Measurements from ENCODE around the gene STAB2. TPM values are rescaled to one million over a fixed set of nuclear protein-coding genes. Genes with fewer than 3 reads are reported as not detected.

Gene STAB2
- total and polyA plus RNA-seq, 2 of the 8 experiments (the other 6 are each of a cell fraction or from before 2014, with no cell fraction given) = not detected

GRCh38 chr12:103807561-103808238 lies 220.6 kb downstream of the STAB2 start (continued):
- TF ChIP-seq, protein P1, sequence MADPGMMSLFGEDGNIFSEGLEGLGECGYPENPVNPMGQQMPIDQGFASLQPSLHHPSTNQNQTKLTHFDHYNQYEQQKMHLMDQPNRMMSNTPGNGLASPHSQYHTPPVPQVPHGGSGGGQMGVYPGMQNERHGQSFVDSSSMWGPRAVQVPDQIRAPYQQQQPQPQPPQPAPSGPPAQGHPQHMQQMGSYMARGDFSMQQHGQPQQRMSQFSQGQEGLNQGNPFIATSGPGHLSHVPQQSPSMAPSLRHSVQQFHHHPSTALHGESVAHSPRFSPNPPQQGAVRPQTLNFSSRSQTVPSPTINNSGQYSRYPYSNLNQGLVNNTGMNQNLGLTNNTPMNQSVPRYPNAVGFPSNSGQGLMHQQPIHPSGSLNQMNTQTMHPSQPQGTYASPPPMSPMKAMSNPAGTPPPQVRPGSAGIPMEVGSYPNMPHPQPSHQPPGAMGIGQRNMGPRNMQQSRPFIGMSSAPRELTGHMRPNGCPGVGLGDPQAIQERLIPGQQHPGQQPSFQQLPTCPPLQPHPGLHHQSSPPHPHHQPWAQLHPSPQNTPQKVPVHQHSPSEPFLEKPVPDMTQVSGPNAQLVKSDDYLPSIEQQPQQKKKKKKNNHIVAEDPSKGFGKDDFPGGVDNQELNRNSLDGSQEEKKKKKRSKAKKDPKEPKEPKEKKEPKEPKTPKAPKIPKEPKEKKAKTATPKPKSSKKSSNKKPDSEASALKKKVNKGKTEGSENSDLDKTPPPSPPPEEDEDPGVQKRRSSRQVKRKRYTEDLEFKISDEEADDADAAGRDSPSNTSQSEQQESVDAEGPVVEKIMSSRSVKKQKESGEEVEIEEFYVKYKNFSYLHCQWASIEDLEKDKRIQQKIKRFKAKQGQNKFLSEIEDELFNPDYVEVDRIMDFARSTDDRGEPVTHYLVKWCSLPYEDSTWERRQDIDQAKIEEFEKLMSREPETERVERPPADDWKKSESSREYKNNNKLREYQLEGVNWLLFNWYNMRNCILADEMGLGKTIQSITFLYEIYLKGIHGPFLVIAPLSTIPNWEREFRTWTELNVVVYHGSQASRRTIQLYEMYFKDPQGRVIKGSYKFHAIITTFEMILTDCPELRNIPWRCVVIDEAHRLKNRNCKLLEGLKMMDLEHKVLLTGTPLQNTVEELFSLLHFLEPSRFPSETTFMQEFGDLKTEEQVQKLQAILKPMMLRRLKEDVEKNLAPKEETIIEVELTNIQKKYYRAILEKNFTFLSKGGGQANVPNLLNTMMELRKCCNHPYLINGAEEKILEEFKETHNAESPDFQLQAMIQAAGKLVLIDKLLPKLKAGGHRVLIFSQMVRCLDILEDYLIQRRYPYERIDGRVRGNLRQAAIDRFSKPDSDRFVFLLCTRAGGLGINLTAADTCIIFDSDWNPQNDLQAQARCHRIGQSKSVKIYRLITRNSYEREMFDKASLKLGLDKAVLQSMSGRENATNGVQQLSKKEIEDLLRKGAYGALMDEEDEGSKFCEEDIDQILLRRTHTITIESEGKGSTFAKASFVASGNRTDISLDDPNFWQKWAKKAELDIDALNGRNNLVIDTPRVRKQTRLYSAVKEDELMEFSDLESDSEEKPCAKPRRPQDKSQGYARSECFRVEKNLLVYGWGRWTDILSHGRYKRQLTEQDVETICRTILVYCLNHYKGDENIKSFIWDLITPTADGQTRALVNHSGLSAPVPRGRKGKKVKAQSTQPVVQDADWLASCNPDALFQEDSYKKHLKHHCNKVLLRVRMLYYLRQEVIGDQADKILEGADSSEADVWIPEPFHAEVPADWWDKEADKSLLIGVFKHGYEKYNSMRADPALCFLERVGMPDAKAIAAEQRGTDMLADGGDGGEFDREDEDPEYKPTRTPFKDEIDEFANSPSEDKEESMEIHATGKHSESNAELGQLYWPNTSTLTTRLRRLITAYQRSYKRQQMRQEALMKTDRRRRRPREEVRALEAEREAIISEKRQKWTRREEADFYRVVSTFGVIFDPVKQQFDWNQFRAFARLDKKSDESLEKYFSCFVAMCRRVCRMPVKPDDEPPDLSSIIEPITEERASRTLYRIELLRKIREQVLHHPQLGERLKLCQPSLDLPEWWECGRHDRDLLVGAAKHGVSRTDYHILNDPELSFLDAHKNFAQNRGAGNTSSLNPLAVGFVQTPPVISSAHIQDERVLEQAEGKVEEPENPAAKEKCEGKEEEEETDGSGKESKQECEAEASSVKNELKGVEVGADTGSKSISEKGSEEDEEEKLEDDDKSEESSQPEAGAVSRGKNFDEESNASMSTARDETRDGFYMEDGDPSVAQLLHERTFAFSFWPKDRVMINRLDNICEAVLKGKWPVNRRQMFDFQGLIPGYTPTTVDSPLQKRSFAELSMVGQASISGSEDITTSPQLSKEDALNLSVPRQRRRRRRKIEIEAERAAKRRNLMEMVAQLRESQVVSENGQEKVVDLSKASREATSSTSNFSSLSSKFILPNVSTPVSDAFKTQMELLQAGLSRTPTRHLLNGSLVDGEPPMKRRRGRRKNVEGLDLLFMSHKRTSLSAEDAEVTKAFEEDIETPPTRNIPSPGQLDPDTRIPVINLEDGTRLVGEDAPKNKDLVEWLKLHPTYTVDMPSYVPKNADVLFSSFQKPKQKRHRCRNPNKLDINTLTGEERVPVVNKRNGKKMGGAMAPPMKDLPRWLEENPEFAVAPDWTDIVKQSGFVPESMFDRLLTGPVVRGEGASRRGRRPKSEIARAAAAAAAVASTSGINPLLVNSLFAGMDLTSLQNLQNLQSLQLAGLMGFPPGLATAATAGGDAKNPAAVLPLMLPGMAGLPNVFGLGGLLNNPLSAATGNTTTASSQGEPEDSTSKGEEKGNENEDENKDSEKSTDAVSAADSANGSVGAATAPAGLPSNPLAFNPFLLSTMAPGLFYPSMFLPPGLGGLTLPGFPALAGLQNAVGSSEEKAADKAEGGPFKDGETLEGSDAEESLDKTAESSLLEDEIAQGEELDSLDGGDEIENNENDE (IDR thresholded peaks at IDR 0.05; ENCODE audit: insufficient replicate concordance, low read length) = no peak
- TF ChIP-seq, protein P2, sequence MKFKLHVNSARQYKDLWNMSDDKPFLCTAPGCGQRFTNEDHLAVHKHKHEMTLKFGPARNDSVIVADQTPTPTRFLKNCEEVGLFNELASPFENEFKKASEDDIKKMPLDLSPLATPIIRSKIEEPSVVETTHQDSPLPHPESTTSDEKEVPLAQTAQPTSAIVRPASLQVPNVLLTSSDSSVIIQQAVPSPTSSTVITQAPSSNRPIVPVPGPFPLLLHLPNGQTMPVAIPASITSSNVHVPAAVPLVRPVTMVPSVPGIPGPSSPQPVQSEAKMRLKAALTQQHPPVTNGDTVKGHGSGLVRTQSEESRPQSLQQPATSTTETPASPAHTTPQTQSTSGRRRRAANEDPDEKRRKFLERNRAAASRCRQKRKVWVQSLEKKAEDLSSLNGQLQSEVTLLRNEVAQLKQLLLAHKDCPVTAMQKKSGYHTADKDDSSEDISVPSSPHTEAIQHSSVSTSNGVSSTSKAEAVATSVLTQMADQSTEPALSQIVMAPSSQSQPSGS (IDR thresholded peaks at IDR 0.05; ENCODE audit: low read length) = no peak
- no peak for TF ChIP-seq HDAC6 (IDR thresholded peaks at IDR 0.05; ENCODE audit: low read depth, low read length)
- no peak for TF ChIP-seq GTF2F1 (IDR thresholded peaks at IDR 0.05; ENCODE audit: borderline replicate concordance, low read depth, low read length)
